ENCODE data around the gene GAREM2.

The GAREM2 gene

GRCh38 chr2:26191316-26192159 lies 18.6 kb downstream of the GAREM2 start:
- TF ChIP-seq CTCF (IDR thresholded peaks at IDR 0.05; ENCODE audit: low read depth, low read length, missing control alignments): no peak
- no peak for DNase-seq (ENCODE audit: extremely low read depth, low read depth)

GRCh38 chr2:26193578-26194231 lies 20.8 kb downstream of the GAREM2 start:
- no peak overlapping the region for H3K4me3 ChIP-seq (replicated peaks; ENCODE audit: low read depth, low read length)
- TF ChIP-seq CTCF (IDR thresholded peaks at IDR 0.05; ENCODE audit: low read depth, low read length, missing control alignments): no peak
- no peak for DNase-seq (ENCODE audit: extremely low read depth, low read depth)

More at GRCh38 chr2:26191316-26192159, 18.6 kb downstream of the GAREM2 start:
- H3K4me3 ChIP-seq (replicated peaks; ENCODE audit: low read depth, low read length): no peak overlapping the region

GRCh38 chr2:26195040-26195984 lies 22.4 kb downstream of the GAREM2 start:
- no peak overlapping the region for H3K4me3 ChIP-seq (replicated peaks; ENCODE audit: low read depth, low read length)
- no peak for DNase-seq (ENCODE audit: extremely low read depth, low read depth)
- no peak for TF ChIP-seq CTCF (IDR thresholded peaks at IDR 0.05; ENCODE audit: low read depth, low read length, missing control alignments)

- no peak overlapping the region for H3K4me3 ChIP-seq (replicated peaks; ENCODE audit: low read depth, low read length)
- no peak for TF ChIP-seq CTCF (IDR thresholded peaks at IDR 0.05; ENCODE audit: low read depth, low read length, missing control alignments)
- no peak for DNase-seq (ENCODE audit: extremely low read depth, low read depth)
These were observed 24.0 kb downstream of the GAREM2 start for GRCh38 chr2:26196683-26197418.

GRCh38 chr2:26197516-26197915 lies 24.6 kb downstream of the GAREM2 start:
- DNase-seq (ENCODE audit: extremely low read depth, low read depth): no peak
- no peak overlapping the region for H3K4me3 ChIP-seq (replicated peaks; ENCODE audit: low read depth, low read length)
- no peak for TF ChIP-seq CTCF (IDR thresholded peaks at IDR 0.05; ENCODE audit: low read depth, low read length, missing control alignments)

GRCh38 chr2:26202981-26203490 lies 30.1 kb downstream of the GAREM2 start:
- DNase-seq (ENCODE audit: extremely low read depth, low read depth): no peak
- H3K4me3 ChIP-seq (replicated peaks; ENCODE audit: low read depth, low read length): no peak overlapping the region
- TF ChIP-seq CTCF (IDR thresholded peaks at IDR 0.05; ENCODE audit: low read depth, low read length, missing control alignments): no peak

Measured in HFF-Myc (cell line).